DND-41 (cell line): ENCODE data around the gene OMA1.

ENCODE experiments used
- ATAC-seq: fragments of 200-7000 bp; cut with Tn5 transposase; 3 replicates; pipeline ENCODE4 v1.9.1; 2021; ENCODE audit warnings: low read depth; ENCODE audit not compliant: insufficient read depth
- DNase-seq: peaks from one replicate; pipeline ENCODE4 v3.0.0-alpha.2; 2020
- H2AFZ ChIP-seq: 2 replicates; pipeline ENCODE4 v1.6.0; 2012; ENCODE audit warnings: low read depth, low read length
- H3K27ac ChIP-seq: 2 replicates; pipeline ENCODE4 v1.5.1; 2012; ENCODE audit warnings: low read length, inconsistent platforms
- H3K27me3 ChIP-seq: fragments of 200-600 bp; sonication (generic); 2 replicates; pipeline ENCODE4 v1.6.0; 2012; ENCODE audit warnings: low read length, mild to moderate bottlenecking, inconsistent platforms; ENCODE audit not compliant: insufficient read depth, poor library complexity
- H3K36me3 ChIP-seq: 2 replicates; pipeline ENCODE4 v1.5.1; 2012; ENCODE audit warnings: low read length, inconsistent platforms; ENCODE audit not compliant: insufficient read depth
- H3K4me1 ChIP-seq: 2 replicates; pipeline ENCODE4 v1.5.1; 2012; ENCODE audit warnings: mild to moderate bottlenecking, low read length; ENCODE audit not compliant: insufficient read depth
- H3K4me2 ChIP-seq: 2 replicates; pipeline ENCODE4 v1.6.0; 2012; ENCODE audit warnings: mild to moderate bottlenecking, moderate library complexity, low read length, inconsistent platforms; ENCODE audit not compliant: insufficient read depth
- H3K4me3 ChIP-seq, 2 experiments: fragments of 200-600 bp in 1 of 2; shearing (Covaris generic) in 1 of 2; 2 replicates each; pipeline ENCODE4 v1.5.1; 2012 to 2016; ENCODE audit warnings: inconsistent platforms in 2 of 2, low read length in 2 of 2, mild to moderate bottlenecking in 2 of 2, low read depth in 1 of 2, moderate library complexity in 1 of 2
- H3K79me2 ChIP-seq: 2 replicates; pipeline ENCODE4 v1.6.0; 2012; ENCODE audit warnings: low read length, inconsistent platforms; ENCODE audit not compliant: insufficient read depth
- H3K9ac ChIP-seq: 2 replicates; pipeline ENCODE4 v1.6.0; 2012; ENCODE audit warnings: low read depth, mild to moderate bottlenecking, inconsistent platforms, low read length, moderate library complexity
- H3K9me3 ChIP-seq: 2 replicates; pipeline ENCODE4 v1.5.1; 2012; ENCODE audit warnings: low read length, moderate library complexity, mild to moderate bottlenecking, inconsistent platforms; ENCODE audit not compliant: insufficient read depth, severe bottlenecking
- H4K20me1 ChIP-seq: 2 replicates; pipeline ENCODE4 v1.6.0; 2012; ENCODE audit warnings: low read length; ENCODE audit not compliant: insufficient read depth
- CTCF ChIP-seq: IDR thresholded peaks from 2 replicates; pipeline ENCODE4 v1.5.1; 2012; ENCODE audit warnings: borderline replicate concordance, low read length, moderate library complexity, mild to moderate bottlenecking; ENCODE audit not compliant: poor library complexity, severe bottlenecking; ENCODE audit errors: extremely low read depth
- EZH2 ChIP-seq: IDR thresholded peaks from 3 replicates; pipeline ENCODE4 v1.6.1; 2012; ENCODE audit warnings: borderline replicate concordance, low read depth, mild to moderate bottlenecking, moderate library complexity, low read length, inconsistent platforms; ENCODE audit not compliant: severe bottlenecking

Gene OMA1

GRCh38 chr1:58481962-58482361, 64.6 kb downstream of the OMA1 start:
- Histone ChIP-seq H3K79me2 (no peaks in the 10 kb centered on the region), H3K36me3 (no peaks in the 10 kb centered on the region; the same call in 1 of the 2 replicates), H4K20me1 (no peaks in the 10 kb centered on the region), H3K27ac (no peak overlapping the region), H3K4me1 (no peaks in the 10 kb centered on the region), H3K9me3 (no peaks in the 10 kb centered on the region), H3K4me3 (no peak overlapping the region), H3K27me3 (no peaks in the 10 kb centered on the region), H2AFZ (no peak overlapping the region), H3K4me2 (no peak overlapping the region), H3K9ac (no peak overlapping the region)
- no peak for DNase-seq
- no peak for ATAC-seq
- no peak for TF ChIP-seq EZH2
- no peak for TF ChIP-seq CTCF

DNA sequence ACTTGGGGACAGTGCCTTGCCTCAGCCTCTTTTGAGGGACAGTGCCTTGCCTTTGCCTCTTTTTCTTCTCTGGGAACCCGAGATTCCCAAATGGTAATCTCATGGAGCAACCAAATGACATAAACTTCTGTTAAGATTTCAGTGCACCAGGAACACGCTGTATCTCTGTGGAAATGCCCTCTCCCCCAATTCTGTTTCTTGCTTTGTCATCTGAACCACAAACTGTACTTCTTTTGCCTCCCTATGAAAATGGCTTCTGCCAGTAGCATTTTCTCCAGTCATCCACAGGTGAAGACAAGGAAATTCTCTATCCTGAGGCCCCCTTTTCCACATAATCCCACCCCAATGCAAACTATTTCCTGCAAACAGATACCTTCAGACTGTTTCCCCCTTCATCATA, 66.3 kb downstream of the OMA1 start:
- TF ChIP-seq EZH2 = no peak
- TF ChIP-seq CTCF = no peak
- ATAC-seq (no peak), DNase-seq (no peak)
- Histone ChIP-seq H3K27me3 (no peaks in the 10 kb centered on the region), H3K4me1 (no peaks in the 10 kb centered on the region), H3K4me3 (no peak overlapping the region), H3K36me3 (no peaks in the 10 kb centered on the region; the same call in 1 of the 2 replicates), H2AFZ (no peak overlapping the region), H4K20me1 (no peaks in the 10 kb centered on the region), H3K4me2 (no peak overlapping the region), H3K9me3 (no peaks in the 10 kb centered on the region), H3K79me2 (no peaks in the 10 kb centered on the region), H3K27ac (no peak overlapping the region), H3K9ac (no peak overlapping the region)

DNA sequence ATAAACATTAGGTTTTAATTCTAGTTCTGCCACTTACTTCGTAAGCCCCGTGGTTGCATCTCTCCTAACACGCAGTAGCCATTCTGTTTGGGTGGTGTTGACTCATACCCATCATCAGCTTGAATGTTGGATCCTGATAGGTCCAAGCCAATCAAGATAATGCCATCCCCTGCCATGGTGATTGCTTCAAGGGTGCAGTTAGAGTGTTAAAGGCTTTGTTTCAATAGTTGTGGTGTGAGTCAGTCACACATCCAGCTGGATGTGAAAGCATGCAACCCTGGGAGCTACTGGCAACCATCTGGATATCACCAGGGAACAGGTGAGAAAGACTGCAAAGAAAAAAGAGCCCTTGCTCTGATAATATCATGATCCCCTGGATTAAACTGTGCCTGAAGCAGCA, 69.1 kb downstream of the OMA1 start:
- DNase-seq (no peak), ATAC-seq (no peak)
- TF ChIP-seq EZH2 = no peak
- TF ChIP-seq CTCF = no peak
- H4K20me1 ChIP-seq = no peaks in the 10 kb centered on the region
- no peaks in the 10 kb centered on the region; the same call in 1 of the 2 replicates for H3K36me3 ChIP-seq
- H3K9ac ChIP-seq = no peak overlapping the region
- no peaks in the 10 kb centered on the region for H3K79me2 ChIP-seq
- no peaks in the 10 kb centered on the region for H3K27me3 ChIP-seq
- no peak overlapping the region for H3K4me3 ChIP-seq
- H3K4me2 ChIP-seq = no peak overlapping the region
- H3K9me3 ChIP-seq = no peaks in the 10 kb centered on the region
- H2AFZ ChIP-seq = no peak overlapping the region
- H3K27ac ChIP-seq = no peak overlapping the region
- no peaks in the 10 kb centered on the region for H3K4me1 ChIP-seq

DNA sequence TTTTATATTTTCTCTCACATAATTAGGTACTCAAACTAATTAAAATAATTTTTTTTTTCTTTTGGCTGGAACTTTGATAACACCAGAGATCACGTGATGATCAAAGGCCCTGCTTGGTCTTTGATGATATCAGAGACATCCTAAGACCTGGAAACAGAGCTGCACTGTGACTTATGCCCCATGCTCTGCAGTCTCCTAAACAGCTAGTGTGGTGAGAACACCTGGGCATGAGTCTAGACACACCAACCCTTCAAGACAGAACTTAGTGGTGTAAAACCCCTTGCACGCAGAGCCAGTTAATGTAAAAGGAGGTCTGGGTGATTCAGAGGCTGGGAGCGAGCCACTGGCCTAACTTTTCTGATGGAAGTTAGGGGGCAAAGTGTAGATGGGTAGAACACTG, 70.3 kb downstream of the OMA1 start:
- no peaks in the 10 kb centered on the region for H3K36me3 ChIP-seq
- TF ChIP-seq EZH2 = no peak
- no peak for TF ChIP-seq CTCF
- H3K4me2 ChIP-seq = no peak overlapping the region
- no peaks in the 10 kb centered on the region for H3K27me3 ChIP-seq
- no peak overlapping the region for H3K4me3 ChIP-seq
- H2AFZ ChIP-seq = no peak overlapping the region
- no peak overlapping the region for H3K9ac ChIP-seq
- no peak overlapping the region for H3K27ac ChIP-seq
- no peaks in the 10 kb centered on the region for H3K79me2 ChIP-seq
- H3K9me3 ChIP-seq = no peaks in the 10 kb centered on the region
- ATAC-seq (peak; percentile 72; the same call in 2 of the 3 replicates), DNase-seq (no peak)
- no peaks in the 10 kb centered on the region for H3K4me1 ChIP-seq
- H4K20me1 ChIP-seq = no peaks in the 10 kb centered on the region
